Heart right ventricle (tissue), 16 donors: ENCODE data around the gene GTF2B. TPM values are rescaled to one million over a fixed set of nuclear protein-coding genes. Genes with fewer than 3 reads are reported as not detected.
A peak's percentile ranks its signal among the peaks of the same experiment; 100 is the strongest.

Experiments
- ATAC-seq, 8 donors: fragments of 200-7000 bp; cut with Tn5 transposase; one replicate each; pipeline ENCODE4 v1.9.1; 2020; ENCODE audit warnings: mild to moderate bottlenecking in 8 of 8, moderate library complexity in 8 of 8, moderate number of reproducible peaks in 1 of 8
- DNase-seq, 2 donors: peaks; one replicate each; pipeline ENCODE4 v3.0.0-alpha.2; 2020
- H3K27ac ChIP-seq, 10 donors: fragments of 200-600 bp; sonication (generic) in 2 of 10; one replicate each; pipeline versions ENCODE4 v1.5.0 to v1.8.0; 2020 to 2022; ENCODE audit warnings: mild to moderate bottlenecking in 3 of 10
- H3K27me3 ChIP-seq, 7 donors: fragments of 200-600 bp; one replicate each; pipeline ENCODE4 v1.8.0; 2021 to 2022; ENCODE audit warnings: mild to moderate bottlenecking in 2 of 7
- H3K36me3 ChIP-seq, 9 donors: fragments of 200-600 bp; sonication (generic) in 1 of 9; one replicate each; pipeline versions ENCODE4 v1.5.0 to v1.8.0; 2020 to 2022; ENCODE audit warnings: mild to moderate bottlenecking in 2 of 9
- H3K4me1 ChIP-seq, 9 donors: fragments of 200-600 bp; sonication (generic) in 1 of 9; one replicate each; pipeline versions ENCODE4 v1.5.0 to v1.8.0; 2020 to 2022; ENCODE audit warnings: mild to moderate bottlenecking in 4 of 9
- H3K4me3 ChIP-seq, 10 donors: fragments of 200-600 bp; sonication (generic) in 2 of 10; one replicate each; pipeline versions ENCODE4 v1.5.0 to v1.8.0; 2020 to 2022; ENCODE audit warnings: mild to moderate bottlenecking in 7 of 10, moderate library complexity in 2 of 10
- H3K9me3 ChIP-seq, 11 donors: fragments of 200-600 bp in 10 of 11; sonication (generic) in 2 of 11; one replicate each; pipeline versions ENCODE4 v1.5.0 to v1.8.0; 2013 to 2022; ENCODE audit warnings: mild to moderate bottlenecking in 2 of 11, control low read depth in 1 of 11, moderate library complexity in 1 of 11
- CTCF ChIP-seq, 9 donors: fragments of 200-600 bp; sonication (generic) in 2 of 9; IDR thresholded peaks; one replicate each; pipeline versions ENCODE4 v1.5.0 to v1.8.0; 2021 to 2022; ENCODE audit warnings: antibody characterized with exemption in 9 of 9, mild to moderate bottlenecking in 5 of 9, moderate library complexity in 1 of 9
- WGBS, 2 donors: extraction: QIAGEN DNeasy Blood & Tissue Kit; methylation state at CpG; one replicate each; pipeline ENCODE4 v1.1.7; 2013; ENCODE audit warnings: inconsistent platforms in 1 of 2; 5-methylcytosine and 5-hydroxymethylcytosine counted together
- intact Hi-C, 10 donors: fragments of 100-400 bp; cut with DNase I; formaldehyde crosslinking; loops; one replicate each; pipeline versions ENCODE4 v1.11.1 to v1.14.2; 2022
- polyA plus RNA-seq, 2 donors: library from polyadenylated mRNA; stranded (reverse); fragments of 200-250 nt; gene quantifications; one replicate each; pipeline ENCODE4 v1.2.3, GENCODE V29; 2013
- total RNA-seq, 10 donors: library from RNA; stranded (reverse); fragmentation: NEBNext Ultra II Directional in 3 of 10; extraction: Animal tissue kit (Norgen Biotek cat#: 25700) in 3 of 10; gene quantifications; one replicate each; pipeline versions ENCODE4 v1.2.1 to v1.2.4, GENCODE V29; 2021 to 2023
- donor health status: Arrhythmogenic right ventricular cardiomyopathy.
- donor health status: ischemic (EF 13 %, LVEDD 7.1; RV severe dilation, severe dysfunction).
- donor health status: healthy with polysubstance abuse.
- donor health status: DM: no; HTN: yes; CAD: no.
- donor health status: DM: no; HTN: no; CAD: no.
- donor health status: ischemic (EF 25% LVEDD 6.9; RV normal size, moderate dysfunction).
- donor health status: ischemic (EF 25% LVEDD 5.7; RV mildly dilated, moderate dysfunction).
- donor health status: healthy.
- donor health status: DM: yes; HTN: yes; CAD: no.
- donor health status: Ischemic cardiomyopathy.
- donor health status: ischemic (EF 35%, LVEDD 5.7; RV mildly dilated, moderate dysfunction).
- donor health status: nonischemic (EF 11% LVEDD 7.7; RV severe dilation, severe dysfunction).
- donor health status: DM: yes; HTN: yes; CAD: no.
- donor health status: PGD.
- donor health status: ischemic (EF 29% LVEDD 5.4; RV normal size, mild dysfunction).
- donor health status: nonischemic (EF 23%, LVEDD 6.1; RV moderate dilation, normal function).

The GTF2B gene
- total and polyA plus RNA-seq, 12 donors: 7.5 to 16.0 (median 12.6) TPM

- intact Hi-C loops: no loop called here
- H3K9me3 ChIP-seq: no peaks in the 10 kb centered on the region
- DNase-seq: no peak
- 93 to 97% methylated on average over 4 of the region's 4 CpGs for WGBS, 2 donors
- ATAC-seq: no peak
- H3K27me3 ChIP-seq: no peaks in the 10 kb centered on the region
- no peaks in the 10 kb centered on the region for H3K4me1 ChIP-seq
- no peak for TF ChIP-seq CTCF (IDR thresholded peaks at IDR 0.05)
- H3K4me3 ChIP-seq: no peak overlapping the region
- H3K27ac ChIP-seq: no peak overlapping the region
- H3K36me3 ChIP-seq: no peaks in the 10 kb centered on the region
Measured at GRCh38 chr1:88900883-88901282, 9.5 kb upstream of the GTF2B start.

- no peaks in the 10 kb centered on the region for H3K27me3 ChIP-seq
- 53 to 60% methylated on average over 4 of the region's 4 CpGs for WGBS, 2 donors
- no peak for DNase-seq
- no peak for TF ChIP-seq CTCF (IDR thresholded peaks at IDR 0.05)
- ATAC-seq: no peak
- H3K9me3 ChIP-seq: no peaks in the 10 kb centered on the region
- intact Hi-C loops: loop anchor here in 1 of 10 donors (10.0 kb wide), 1 partner anchor 212 kb away; the partner anchor contains the start of gene PKN2
- no peak overlapping the region for H3K27ac ChIP-seq
- H3K36me3 ChIP-seq: no peaks in the 10 kb centered on the region
- H3K4me1 ChIP-seq: peaks cover 0 to 3% (median 0%) of the 10 kb centered on the region in 9 donors
- no peak overlapping the region for H3K4me3 ChIP-seq
Measured at GRCh38 chr1:88897070-88897730, 5.8 kb upstream of the GTF2B start.

GRCh38 chr1:88892357-88892877 lies 1.1 kb upstream of the GTF2B start:
- TF ChIP-seq CTCF (IDR thresholded peaks at IDR 0.05): no peak

GRCh38 chr1:88891951-88892340 lies 579 bp upstream of the GTF2B start:
- ATAC-seq (peak in 6 of 8 donors; percentile 1 to 35 (median 6)), DNase-seq (no peak)
- Histone ChIP-seq H3K27ac (peak overlapping the region in 9 of 10 donors; percentile 89 to 99 (median 91)), H3K9me3 (no peaks in the 10 kb centered on the region), H3K4me1 (peaks cover 2 to 39% (median 28%) of the 10 kb centered on the region in 9 donors), H3K36me3 (peaks cover 0 to 17% (median 0%) of the 10 kb centered on the region in 9 donors), H3K4me3 (peak overlapping the region; percentile 74 to 97 (median 90)), H3K27me3 (no peaks in the 10 kb centered on the region)
- no peak for TF ChIP-seq CTCF (IDR thresholded peaks at IDR 0.05)
- WGBS, 2 donors: 19 to 25% methylated on average over 10 of the region's 10 CpGs
- intact Hi-C loops: loop anchor here in 2 of 10 donors (2.0 to 10.0 kb wide), 2 partner anchors 207 kb away; partner anchors contain the start of gene PKN2 (in 2 of the 2)

More at GRCh38 chr1:88892357-88892877, 1.1 kb upstream of the GTF2B start:
- Histone ChIP-seq H3K4me1 (peaks cover 2 to 39% (median 28%) of the 10 kb centered on the region in 9 donors), H3K27me3 (no peaks in the 10 kb centered on the region), H3K4me3 (peak overlapping the region in 9 of 10 donors; percentile 77 to 97 (median 91)), H3K36me3 (peaks cover 0 to 12% (median 0%) of the 10 kb centered on the region in 9 donors), H3K27ac (peak overlapping the region in 1 of 10 donors; percentile 99), H3K9me3 (no peaks in the 10 kb centered on the region)
- DNase-seq: no peak
- peak in 4 of 8 donors; percentile 10 to 51 (median 26) for ATAC-seq
- intact Hi-C loops: loop anchor here in 1 of 10 donors (10.0 kb wide), 1 partner anchor 208 kb away; the partner anchor contains the start of gene PKN2
- WGBS, 2 donors: 75 to 79% methylated on average over 11 of the region's 11 CpGs
